HCT116 (cell line): ENCODE measurements around the gene GRIK4.

Experiments
- CTCF ChIP-seq, 3 experiments: fragments of 200-600 bp in 1 of 3; sonication (generic) in 1 of 3; IDR thresholded peaks in 2 of 3; conservative IDR thresholded peaks in 1 of 3; 2 replicates each; pipeline ENCODE4 v1.5.1; 2012 to 2017; ENCODE audit warnings: low read depth in 2 of 3, low read length in 2 of 3, antibody characterized with exemption in 1 of 3, borderline replicate concordance in 1 of 3, control low read depth in 1 of 3, mild to moderate bottlenecking in 1 of 3, mixed read lengths in 1 of 3, mixed run types in 1 of 3, moderate library complexity in 1 of 3; ENCODE audit not compliant: insufficient read depth in 1 of 3
- EGR1 ChIP-seq: IDR thresholded peaks from 2 replicates; pipeline ENCODE4 v1.6.1; 2012; ENCODE audit warnings: low read depth
- FOSL1 ChIP-seq: IDR thresholded peaks from 2 replicates; pipeline ENCODE4 v1.6.1; 2012; ENCODE audit warnings: low read depth
- POLR2A ChIP-seq: IDR thresholded peaks from 2 replicates; pipeline ENCODE4 v1.7.0; 2011; ENCODE audit warnings: borderline replicate concordance; ENCODE audit not compliant: insufficient read depth, insufficient read length; ENCODE audit errors: extremely low read depth
- RAD21 ChIP-seq: IDR thresholded peaks from 2 replicates; pipeline ENCODE4 v1.6.1; 2012; ENCODE audit warnings: low read depth, mild to moderate bottlenecking
- SP1 ChIP-seq: IDR thresholded peaks from 2 replicates; pipeline ENCODE4 v1.6.1; 2012; ENCODE audit warnings: low read depth

DNA sequence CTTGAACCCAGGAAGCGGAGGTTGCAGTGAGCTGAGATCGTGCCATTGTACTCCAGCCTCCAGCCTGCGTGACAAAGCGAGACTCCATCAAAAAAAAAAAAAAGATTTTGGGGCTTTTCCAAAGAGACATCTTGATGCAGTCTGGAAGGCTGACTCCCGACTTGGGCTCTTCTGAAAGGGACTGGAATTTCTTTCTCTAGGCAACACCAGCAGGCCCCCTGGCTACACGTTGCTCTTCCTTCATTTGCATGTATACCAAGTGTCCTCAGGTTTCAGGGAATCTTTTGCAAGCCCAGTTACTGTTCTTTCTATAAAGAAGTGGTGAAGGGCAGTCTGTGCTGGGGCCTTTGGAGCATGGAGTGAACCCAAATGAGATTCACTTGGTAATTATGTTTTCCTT is 211.0 kb downstream of the GRIK4 start:
- no peak for TF ChIP-seq CTCF (IDR thresholded peaks at IDR 0.05 in 2 of 3, conservative IDR thresholded peaks at IDR 0.05 in 1 of 3; ENCODE audit: borderline replicate concordance in 1 of 3, insufficient read depth in 1 of 3, low read depth in 2 of 3, low read length in 2 of 3)
- no peak for TF ChIP-seq FOSL1
- no peak for TF ChIP-seq POLR2A
- no peak for TF ChIP-seq EGR1
- no peak for TF ChIP-seq RAD21
- TF ChIP-seq SP1: no peak
